ENCODE results near the gene UGT2B10. TPM values are rescaled to one million over a fixed set of nuclear protein-coding genes. Genes with fewer than 3 reads are reported as not detected.
"Not testable (repeated sequence)": the region's sequence is repeated elsewhere in the genome, so short reads cannot be mapped to it uniquely, and the experiment has no call there.

UGT2B10 gene
- not detected for polyA plus RNA-seq (2012; ENCODE audit: insufficient read depth, insufficient read length, low read depth)

DNA sequence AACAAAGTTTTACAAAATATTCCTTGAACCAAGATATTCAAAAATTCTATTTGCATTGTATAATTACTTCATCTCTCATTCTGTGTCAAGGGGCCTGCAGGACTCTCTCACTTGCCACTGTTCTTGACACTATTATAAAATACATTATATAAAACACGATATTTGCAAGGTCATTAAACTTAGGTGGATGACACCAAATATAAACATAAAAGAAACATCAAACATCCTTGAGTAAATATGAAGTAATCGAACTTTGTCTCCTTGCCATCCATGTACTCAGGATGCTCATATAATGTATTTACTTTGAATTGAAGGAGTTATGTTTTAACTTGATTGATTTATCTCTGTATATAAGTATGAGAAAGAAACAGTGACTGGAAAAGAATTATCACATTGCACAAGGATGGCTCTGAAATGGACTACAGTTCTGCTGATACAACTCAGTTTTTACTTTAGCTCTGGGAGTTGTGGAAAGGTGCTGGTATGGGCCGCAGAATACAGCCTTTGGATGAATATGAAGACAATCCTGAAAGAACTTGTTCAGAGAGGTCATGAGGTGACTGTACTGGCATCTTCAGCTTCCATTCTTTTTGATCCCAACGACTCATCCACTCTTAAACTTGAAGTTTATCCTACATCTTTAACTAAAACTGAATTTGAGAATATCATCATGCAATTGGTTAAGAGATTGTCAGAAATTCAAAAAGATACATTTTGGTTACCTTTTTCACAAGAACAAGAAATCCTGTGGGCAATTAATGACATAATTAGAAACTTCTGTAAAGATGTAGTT, at the start of gene UGT2B10:
TSS of gene UGT2B10 (plus strand) at position 378 of the 793 bp plus-strand sequence. CDS start at position 404, 26 bp downstream.
- not testable (repeated sequence) for H3K27me3 ChIP-seq; H3K36me3 ChIP-seq; H3K9me3 ChIP-seq; H3K4me1 ChIP-seq; DNase-seq; H3K4me3 ChIP-seq (ENCODE audit: low read depth, low read length)

DNA sequence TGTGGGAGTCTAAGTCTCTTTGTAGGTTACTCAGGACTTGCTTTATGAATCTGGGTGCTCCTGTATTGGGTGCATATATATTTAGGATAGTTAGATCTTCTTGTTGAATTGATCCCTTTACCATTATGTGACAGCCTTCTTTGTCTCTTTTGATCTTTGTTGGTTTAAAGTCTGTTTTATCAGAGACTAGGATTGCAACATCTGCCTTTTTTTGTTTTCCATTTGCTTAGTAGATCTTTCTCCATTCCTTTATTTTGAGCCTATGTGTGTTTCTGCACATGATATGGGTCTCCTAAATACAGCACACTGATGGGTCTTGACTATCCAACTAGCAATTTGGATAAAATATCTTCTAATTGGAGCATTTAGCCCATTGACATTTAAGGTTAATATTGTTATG, 44.0 kb upstream of the UGT2B10 start:
- not testable (repeated sequence) for H3K9me3 ChIP-seq; DNase-seq; H3K4me3 ChIP-seq (ENCODE audit: low read depth, low read length); H3K27me3 ChIP-seq; H3K4me1 ChIP-seq; H3K36me3 ChIP-seq

DNA sequence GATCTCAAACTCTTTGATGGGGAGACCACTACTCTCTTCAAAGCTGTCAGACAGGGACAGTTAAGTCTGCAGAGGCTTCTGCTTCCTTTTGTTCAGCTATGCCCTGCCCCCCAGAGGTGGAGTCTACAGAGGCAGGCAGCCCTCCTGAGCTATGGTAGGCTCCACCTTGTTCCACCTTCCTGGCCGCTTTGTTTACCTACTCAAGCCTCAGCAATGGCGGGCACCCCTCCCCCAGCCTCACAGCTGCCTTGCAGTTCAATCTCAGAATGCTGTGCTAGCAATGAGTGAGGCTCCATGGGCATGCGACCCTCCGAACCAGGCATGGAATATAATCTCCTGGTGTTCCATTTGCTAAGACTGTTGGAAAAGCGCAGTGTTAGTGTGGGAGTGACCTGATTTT, 42.1 kb upstream of the UGT2B10 start:
- TF ChIP-seq, protein P1, sequence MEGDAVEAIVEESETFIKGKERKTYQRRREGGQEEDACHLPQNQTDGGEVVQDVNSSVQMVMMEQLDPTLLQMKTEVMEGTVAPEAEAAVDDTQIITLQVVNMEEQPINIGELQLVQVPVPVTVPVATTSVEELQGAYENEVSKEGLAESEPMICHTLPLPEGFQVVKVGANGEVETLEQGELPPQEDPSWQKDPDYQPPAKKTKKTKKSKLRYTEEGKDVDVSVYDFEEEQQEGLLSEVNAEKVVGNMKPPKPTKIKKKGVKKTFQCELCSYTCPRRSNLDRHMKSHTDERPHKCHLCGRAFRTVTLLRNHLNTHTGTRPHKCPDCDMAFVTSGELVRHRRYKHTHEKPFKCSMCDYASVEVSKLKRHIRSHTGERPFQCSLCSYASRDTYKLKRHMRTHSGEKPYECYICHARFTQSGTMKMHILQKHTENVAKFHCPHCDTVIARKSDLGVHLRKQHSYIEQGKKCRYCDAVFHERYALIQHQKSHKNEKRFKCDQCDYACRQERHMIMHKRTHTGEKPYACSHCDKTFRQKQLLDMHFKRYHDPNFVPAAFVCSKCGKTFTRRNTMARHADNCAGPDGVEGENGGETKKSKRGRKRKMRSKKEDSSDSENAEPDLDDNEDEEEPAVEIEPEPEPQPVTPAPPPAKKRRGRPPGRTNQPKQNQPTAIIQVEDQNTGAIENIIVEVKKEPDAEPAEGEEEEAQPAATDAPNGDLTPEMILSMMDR (IDR thresholded peaks at IDR 0.05; ENCODE audit: low read depth, low read length), result no peak
- H3K27me3 ChIP-seq, result no peaks in the 10 kb centered on the region
- H3K4me1 ChIP-seq, result no peaks in the 10 kb centered on the region
- DNase-seq, result no peak
- H3K4me3 ChIP-seq (ENCODE audit: low read depth, low read length), result no peak overlapping the region
- peaks cover 3% of the 10 kb centered on the region; the same call in 1 of the 2 replicates for H3K9me3 ChIP-seq
- no peaks in the 10 kb centered on the region for H3K36me3 ChIP-seq

DNA sequence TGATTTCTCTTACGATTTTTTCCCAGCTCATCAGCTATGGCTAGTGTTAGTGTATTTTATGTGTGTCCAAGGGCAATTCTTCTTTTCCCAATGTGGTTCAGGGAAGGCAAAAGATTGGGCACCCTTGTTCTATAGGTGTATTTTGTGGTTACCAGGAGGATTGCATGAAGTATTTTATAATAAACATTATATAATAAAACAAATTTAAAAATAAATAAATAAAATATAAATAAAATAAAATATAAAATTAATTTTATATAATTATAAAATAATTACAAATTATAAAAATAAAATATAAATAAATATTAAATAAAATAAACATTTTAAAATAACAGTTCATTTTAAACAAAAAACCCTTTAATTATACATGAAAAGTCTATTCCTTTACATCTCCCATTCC, 35.6 kb upstream of the UGT2B10 start:
- DNase-seq, result no peak
- Histone ChIP-seq H3K9me3 (no peaks in the 10 kb centered on the region), H3K36me3 (no peaks in the 10 kb centered on the region), H3K4me3 (ENCODE audit: low read depth, low read length) (no peak overlapping the region), H3K27me3 (no peaks in the 10 kb centered on the region), H3K4me1 (no peaks in the 10 kb centered on the region)
- TF ChIP-seq, protein P1 (IDR thresholded peaks at IDR 0.05; ENCODE audit: low read depth, low read length), result no peak

DNA sequence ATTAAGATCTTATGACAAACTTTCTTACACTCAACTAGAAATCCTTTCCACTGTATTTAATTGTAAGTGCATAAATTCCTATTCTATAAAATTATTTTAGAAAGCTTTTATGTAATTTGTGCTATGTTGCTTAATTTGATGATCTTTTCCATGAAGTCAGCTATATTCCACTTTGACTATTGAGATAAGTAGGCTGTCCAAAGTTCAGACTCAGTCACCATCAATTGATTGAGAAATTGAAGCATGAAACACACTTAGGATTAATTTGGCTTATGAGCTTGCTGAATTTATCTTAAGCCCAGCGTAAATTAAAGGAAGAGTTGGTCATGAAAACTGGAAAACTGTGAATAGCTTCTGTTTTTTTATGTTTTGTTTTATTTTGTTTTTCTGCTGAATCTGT, 18.7 kb upstream of the UGT2B10 start:
- no peak for DNase-seq
- Histone ChIP-seq H3K36me3 (no peaks in the 10 kb centered on the region), H3K4me1 (no peaks in the 10 kb centered on the region), H3K4me3 (ENCODE audit: low read depth, low read length) (no peak overlapping the region), H3K9me3 (no peaks in the 10 kb centered on the region), H3K27me3 (no peaks in the 10 kb centered on the region)
- TF ChIP-seq, protein P1 (IDR thresholded peaks at IDR 0.05; ENCODE audit: low read depth, low read length), result no peak

DNA sequence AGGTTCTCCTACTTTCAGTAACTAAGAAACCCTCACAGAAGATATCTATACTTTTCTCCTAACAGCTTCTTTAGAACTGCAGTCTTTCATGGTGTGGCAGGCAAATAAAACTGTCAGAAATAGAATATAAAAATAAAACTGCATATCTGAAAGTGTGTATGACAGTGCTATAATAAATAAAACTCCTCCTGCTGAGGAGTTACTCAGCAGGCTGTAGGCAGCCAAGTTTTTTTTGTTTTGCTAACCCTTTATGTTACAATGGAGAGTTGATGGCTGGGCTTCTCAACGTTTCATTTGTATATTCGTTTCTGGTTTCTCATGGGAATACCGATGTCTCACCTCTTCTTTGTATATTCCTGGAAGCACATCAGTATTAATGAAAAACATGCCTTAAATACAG, 18.2 kb upstream of the UGT2B10 start:
- Histone ChIP-seq H3K9me3 (no peaks in the 10 kb centered on the region), H3K4me1 (no peaks in the 10 kb centered on the region), H3K4me3 (ENCODE audit: low read depth, low read length) (no peak overlapping the region), H3K27me3 (no peaks in the 10 kb centered on the region), H3K36me3 (no peaks in the 10 kb centered on the region)
- DNase-seq, result no peak
- TF ChIP-seq, protein P1 (IDR thresholded peaks at IDR 0.05; ENCODE audit: low read depth, low read length), result no peak

DNA sequence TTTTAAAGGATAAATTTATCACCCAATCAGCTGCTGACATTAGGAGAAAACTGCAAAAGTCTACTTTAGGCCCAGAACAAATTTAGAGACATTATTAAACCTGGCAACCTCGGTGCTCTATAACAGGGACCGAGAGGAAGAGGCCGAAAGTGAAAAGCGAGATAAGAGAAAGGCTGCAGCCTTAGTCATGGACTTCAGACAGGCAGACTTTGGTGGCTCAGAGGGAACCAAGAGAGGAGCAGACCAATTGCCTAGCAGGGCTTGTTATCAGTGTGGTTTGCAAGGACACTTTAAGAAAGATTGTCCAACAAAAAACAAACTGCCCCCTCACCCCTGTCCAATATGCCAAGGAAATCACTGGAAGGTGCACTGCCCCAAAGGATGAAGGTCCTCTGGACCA, 12.8 kb upstream of the UGT2B10 start:
- Histone ChIP-seq H3K27me3 (no peaks in the 10 kb centered on the region), H3K36me3 (no peaks in the 10 kb centered on the region), H3K4me3 (ENCODE audit: low read depth, low read length) (no peak overlapping the region), H3K4me1 (no peaks in the 10 kb centered on the region), H3K9me3 (no peaks in the 10 kb centered on the region)
- DNase-seq, result no peak
- TF ChIP-seq, protein P1 (IDR thresholded peaks at IDR 0.05; ENCODE audit: low read depth, low read length), result no peak

Data from BE2C (cell line).